ENCODE data around the gene CRTC3.

GRCh38 chr15:90681480-90681879 lies 151.8 kb downstream of the CRTC3 start:
- no peak for TF ChIP-seq CTCF (conservative IDR thresholded peaks at IDR 0.05; ENCODE audit: low read length)
- TF ChIP-seq EZH2phosphoT487 (IDR thresholded peaks at IDR 0.05; ENCODE audit: borderline replicate concordance, low read depth, low read length): no peak

Data from OCI-LY7 (cell line).